ENCODE results near the gene TASP1.
"Not testable (repeated sequence)": the region's sequence is repeated elsewhere in the genome, so short reads cannot be mapped to it uniquely, and the experiment has no call there.

TASP1 gene

GRCh38 chr20:13396826-13397225 lies 241.9 kb downstream of the TASP1 start:
- no peak for DNase-seq (ENCODE audit: low read depth)

GRCh38 chr20:13396022-13396421 lies 242.7 kb downstream of the TASP1 start:
- no peak for DNase-seq (ENCODE audit: low read depth)

GRCh38 chr20:13395232-13395631 lies 243.5 kb downstream of the TASP1 start:
- no peak for DNase-seq (ENCODE audit: low read depth)

- no peak for DNase-seq (ENCODE audit: low read depth)
These were observed 246.3 kb downstream of the TASP1 start for GRCh38 chr20:13392391-13392790.

- DNase-seq (ENCODE audit: low read depth) = no peak
These were observed 249.6 kb downstream of the TASP1 start for GRCh38 chr20:13389115-13389514.

- no peak for DNase-seq (ENCODE audit: low read depth)
These were observed 254.6 kb downstream of the TASP1 start for GRCh38 chr20:13384132-13384531.

- DNase-seq (ENCODE audit: low read depth) = no peak
These were observed 255.9 kb downstream of the TASP1 start for GRCh38 chr20:13382786-13383185.

- DNase-seq (ENCODE audit: low read depth) = not testable (repeated sequence)
These were observed 258.1 kb downstream of the TASP1 start for GRCh38 chr20:13380497-13381229.

- no peak for DNase-seq (ENCODE audit: low read depth)
These were observed 265.3 kb downstream of the TASP1 start for GRCh38 chr20:13373400-13373799.

GRCh38 chr20:13364278-13365170 lies 274.2 kb downstream of the TASP1 start:
- DNase-seq (ENCODE audit: low read depth) = no peak

GRCh38 chr20:13363473-13363872 lies 275.3 kb downstream of the TASP1 start:
- no peak for DNase-seq (ENCODE audit: low read depth)

GRCh38 chr20:13362165-13362564 lies 276.6 kb downstream of the TASP1 start:
- not testable (repeated sequence) for DNase-seq (ENCODE audit: low read depth)

- not testable (repeated sequence) for DNase-seq (ENCODE audit: low read depth)
These were observed 279.8 kb downstream of the TASP1 start for GRCh38 chr20:13358936-13359335.

- not testable (repeated sequence) for DNase-seq (ENCODE audit: low read depth)
These were observed 280.9 kb downstream of the TASP1 start for GRCh38 chr20:13357782-13358181.

- DNase-seq (ENCODE audit: low read depth) = no peak
These were observed 282.1 kb downstream of the TASP1 start for GRCh38 chr20:13356591-13356990.

GRCh38 chr20:13355941-13356486 lies 282.7 kb downstream of the TASP1 start:
- DNase-seq (ENCODE audit: low read depth) = no peak

- DNase-seq (ENCODE audit: low read depth) = no peak
These were observed 283.3 kb downstream of the TASP1 start for GRCh38 chr20:13355411-13355810.

- no peak for DNase-seq (ENCODE audit: low read depth)
These were observed 285.3 kb downstream of the TASP1 start for GRCh38 chr20:13353261-13353945.

- DNase-seq (ENCODE audit: low read depth) = no peak
These were observed 289.5 kb downstream of the TASP1 start for GRCh38 chr20:13349235-13349604.

GRCh38 chr20:13348311-13349234 lies 290.2 kb downstream of the TASP1 start:
- no peak for DNase-seq (ENCODE audit: low read depth)

GRCh38 chr20:13344671-13345070 lies 294.1 kb downstream of the TASP1 start:
- no peak for DNase-seq (ENCODE audit: low read depth)

Measured in stimulated activated CD8-positive, alpha-beta memory T cell treated with anti-CD3 and anti-CD28 coated beads, Interleukin-12 subunit alpha, Interleukin-12 subunit beta, amount 100 ng/mL, for 4 hours (primary cell).